ENCODE measurements around the gene LZTS3. TPM values are rescaled to one million over a fixed set of nuclear protein-coding genes. Genes with fewer than 3 reads are reported as not detected.

The LZTS3 gene
- polyA plus RNA-seq, 3 donors: 0.05 to 0.45 TPM; not detected in 1

DNA sequence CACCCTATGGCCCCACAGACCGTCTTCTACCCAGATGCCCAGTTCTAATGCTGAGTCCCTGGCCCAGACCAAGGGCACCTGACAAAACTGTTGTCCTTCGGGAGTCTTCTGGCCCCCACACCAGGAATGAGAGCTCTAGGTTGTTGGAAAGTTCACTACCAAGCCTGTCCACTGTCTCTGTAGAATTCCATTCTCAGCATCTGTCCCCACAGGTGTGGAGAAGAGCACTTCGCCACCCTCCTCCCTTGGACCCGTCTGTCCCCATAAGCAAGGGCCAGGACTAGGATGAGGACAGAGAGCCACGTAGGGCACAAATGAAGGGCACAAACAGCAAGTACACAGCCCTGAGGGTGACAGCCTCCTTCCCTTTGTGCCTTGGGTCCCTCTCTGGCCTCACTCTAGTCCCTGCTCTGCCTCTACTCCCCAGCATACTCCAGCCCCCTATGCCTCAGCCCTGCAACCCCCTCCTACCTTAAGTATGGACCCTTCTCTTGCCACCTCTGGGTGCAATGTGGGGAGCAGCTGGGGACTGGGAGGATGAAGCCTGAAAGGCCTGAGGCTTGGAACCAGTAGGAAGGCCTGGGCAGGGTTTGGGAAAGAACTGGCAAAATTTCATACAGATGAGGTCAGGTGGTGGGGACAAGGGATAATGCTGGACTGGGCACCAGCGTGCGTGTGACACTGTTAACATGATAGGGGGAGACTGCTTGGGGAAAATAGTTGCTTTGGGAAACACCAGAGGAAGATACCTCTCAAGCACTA lies 4.3 kb downstream of the LZTS3 start:
- Mint-ChIP-seq H3K27me3 (ENCODE audit: low read depth in 3 of 3) (peaks cover 60 to 87% (median 71%) of the 10 kb centered on the region in 3 donors), H3K4me3 (peak overlapping the region in 1 of 2 donors; percentile 47), H3K9me3 (peaks cover 0 to 14% (median 2%) of the 10 kb centered on the region in 7 donors), H3K4me1 (peaks cover 23% of the 10 kb centered on the region), H3K36me3 (peaks cover 0 to 3% of the 10 kb centered on the region in 2 donors), H3K27ac (peak overlapping the region in 1 of 7 donors; percentile 58)
- Histone ChIP-seq H3K4me3 (replicated peaks in 1 of 3; ENCODE audit: low read depth in 2 of 3, low read length in 3 of 3) (no peak overlapping the region), H3K4me1 (ENCODE audit: control insufficient read depth in 1 of 2, insufficient read depth in 2 of 2, low read length in 2 of 2) (peaks cover 11 to 26% of the 10 kb centered on the region in 2 donors), H4K20me1 (ENCODE audit: insufficient read depth, low read length) (no peaks in the 10 kb centered on the region), H3K36me3 (replicated peaks in 1 of 2; ENCODE audit: control insufficient read depth in 1 of 2, insufficient read depth in 2 of 2, low read length in 2 of 2) (no peaks in the 10 kb centered on the region), H3K9ac (ENCODE audit: insufficient read depth, low read length, poor library complexity, severe bottlenecking) (no peak overlapping the region), H3K27ac (ENCODE audit: low read depth in 1 of 2, low read length in 2 of 2) (no peak overlapping the region), H3K9me3 (replicated peaks in 1 of 2; ENCODE audit: control insufficient read depth in 1 of 2, insufficient read depth in 1 of 2, low read length in 2 of 2) (peaks cover 0 to 16% of the 10 kb centered on the region in 2 donors), H3K4me2 (replicated peaks; ENCODE audit: extremely low read depth, low read length, poor library complexity, severe bottlenecking) (no peak overlapping the region), H3K27me3 (ENCODE audit: control insufficient read depth in 2 of 2, insufficient read depth in 2 of 2, low read length in 2 of 2) (peaks cover 24 to 65% of the 10 kb centered on the region in 2 donors), H2AFZ (ENCODE audit: insufficient read depth, low read depth, low read length, poor library complexity, severe bottlenecking) (no peak overlapping the region), H3K79me2 (ENCODE audit: insufficient read depth, low read length) (no peaks in the 10 kb centered on the region)
- WGBS (ENCODE audit: insufficient coverage): 88% methylated on average over 5 of the region's 7 CpGs
- intact Hi-C loops (cut with micrococcal nuclease): no loop called here
- DNase-seq: no peak
- no peak for TF ChIP-seq CTCF (IDR thresholded peaks at IDR 0.05)

DNA sequence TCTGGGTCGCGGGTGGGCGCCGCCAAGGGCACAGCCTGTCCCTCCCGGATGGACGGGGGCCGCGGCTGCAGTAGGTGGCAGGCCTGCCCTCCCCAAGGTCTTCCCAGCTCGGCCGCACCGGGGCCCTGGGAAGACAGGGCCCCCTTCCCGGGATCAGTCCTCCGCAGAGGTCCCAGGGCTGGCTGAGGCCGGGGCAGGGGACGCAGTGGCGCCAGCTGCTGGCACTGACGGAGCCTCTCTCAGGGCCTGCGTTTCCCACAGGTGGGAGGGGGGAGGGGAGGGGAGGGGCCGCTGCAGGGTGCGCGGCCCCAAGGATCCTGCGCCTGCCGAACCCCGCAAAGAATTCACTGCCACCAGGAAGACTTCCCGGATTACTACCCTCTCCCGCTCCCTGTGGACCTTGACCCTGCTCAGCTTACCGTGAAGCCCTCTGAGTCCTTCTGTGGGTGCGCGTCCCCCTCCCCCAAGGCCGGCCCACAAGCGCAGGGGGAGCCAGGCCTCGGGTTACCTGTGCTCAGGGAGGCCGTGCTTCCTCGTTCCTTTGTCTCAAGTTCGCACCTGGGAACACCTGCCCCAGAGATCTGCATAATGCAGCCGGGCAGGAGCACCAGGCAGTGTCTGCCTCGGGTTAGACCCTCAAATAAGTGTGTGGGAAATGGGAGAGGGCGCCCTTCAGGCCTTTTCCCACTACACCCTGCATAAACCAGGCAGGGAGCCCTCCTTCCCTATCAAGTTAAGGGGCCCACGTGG lies 5.1 kb downstream of the LZTS3 start:
- WGBS (ENCODE audit: insufficient coverage): 15% methylated on average over 27 of the region's 39 CpGs
- H3K27ac Mint-ChIP-seq: peak overlapping the region in 1 of 7 donors; percentile 58
- Histone ChIP-seq H3K4me3 (replicated peaks in 1 of 3; ENCODE audit: low read depth in 2 of 3, low read length in 3 of 3) (no peak overlapping the region), H3K36me3 (replicated peaks in 1 of 2; ENCODE audit: control insufficient read depth in 1 of 2, insufficient read depth in 2 of 2, low read length in 2 of 2) (no peaks in the 10 kb centered on the region), H3K79me2 (ENCODE audit: insufficient read depth, low read length) (no peaks in the 10 kb centered on the region), H4K20me1 (ENCODE audit: insufficient read depth, low read length) (no peaks in the 10 kb centered on the region), H2AFZ (ENCODE audit: insufficient read depth, low read depth, low read length, poor library complexity, severe bottlenecking) (no peak overlapping the region), H3K9me3 (replicated peaks in 1 of 2; ENCODE audit: control insufficient read depth in 1 of 2, insufficient read depth in 1 of 2, low read length in 2 of 2) (peaks cover 0 to 16% of the 10 kb centered on the region in 2 donors), H3K27ac (ENCODE audit: low read depth in 1 of 2, low read length in 2 of 2) (no peak overlapping the region), H3K4me2 (replicated peaks; ENCODE audit: extremely low read depth, low read length, poor library complexity, severe bottlenecking) (no peak overlapping the region), H3K4me1 (ENCODE audit: control insufficient read depth in 1 of 2, insufficient read depth in 2 of 2, low read length in 2 of 2) (peaks cover 6 to 18% of the 10 kb centered on the region in 2 donors), H3K9ac (ENCODE audit: insufficient read depth, low read length, poor library complexity, severe bottlenecking) (no peak overlapping the region), H3K27me3 (ENCODE audit: control insufficient read depth in 2 of 2, insufficient read depth in 2 of 2, low read length in 2 of 2) (peaks cover 24 to 60% of the 10 kb centered on the region in 2 donors)
- H3K9me3 Mint-ChIP-seq: peaks cover 0 to 12% (median 2%) of the 10 kb centered on the region in 7 donors
- no peak for TF ChIP-seq CTCF (IDR thresholded peaks at IDR 0.05)
- H3K4me3 Mint-ChIP-seq: peak overlapping the region in 1 of 2 donors; percentile 47
- peaks cover 19% of the 10 kb centered on the region for H3K4me1 Mint-ChIP-seq
- peaks cover 0 to 3% of the 10 kb centered on the region in 2 donors for H3K36me3 Mint-ChIP-seq
- intact Hi-C loops (cut with micrococcal nuclease): no loop called here
- DNase-seq: no peak
- peaks cover 58 to 81% (median 70%) of the 10 kb centered on the region in 3 donors for H3K27me3 Mint-ChIP-seq (ENCODE audit: low read depth in 3 of 3)
